Endodermal cell (in vitro differentiated cells): ENCODE data around the gene SORCS2. TPM values are rescaled to one million over a fixed set of nuclear protein-coding genes. Genes with fewer than 3 reads are reported as not detected.

ENCODE experiments used
- DNase-seq: peaks from one replicate; pipeline ENCODE4 v3.0.0-alpha.2; 2017
- H3K27ac ChIP-seq: 2 replicates; pipeline ENCODE4 v1.5.1; 2013; ENCODE audit warnings: mild to moderate bottlenecking, low read depth, low read length, moderate library complexity
- H3K27me3 ChIP-seq: 2 replicates; pipeline ENCODE4 v1.6.1; 2013; ENCODE audit warnings: mild to moderate bottlenecking, low read length, moderate library complexity; ENCODE audit not compliant: insufficient read depth, control insufficient read depth, poor library complexity, severe bottlenecking
- H3K36me3 ChIP-seq: 2 replicates; pipeline ENCODE4 v1.7.0; 2013; ENCODE audit warnings: mild to moderate bottlenecking, low read length, moderate library complexity; ENCODE audit not compliant: control insufficient read depth, insufficient read depth
- H3K4me1 ChIP-seq: one replicate; pipeline ENCODE4 v1.7.0; 2013; ENCODE audit warnings: low read length; ENCODE audit not compliant: control insufficient read depth, insufficient read depth
- H3K4me3 ChIP-seq: 2 replicates; pipeline ENCODE4 v1.5.1; 2013; ENCODE audit warnings: mild to moderate bottlenecking, low read length, moderate library complexity
- H3K9ac ChIP-seq: 2 replicates; pipeline ENCODE4 v1.6.1; 2013; ENCODE audit warnings: mild to moderate bottlenecking, low read length, moderate library complexity; ENCODE audit not compliant: poor library complexity, severe bottlenecking; ENCODE audit errors: extremely low read depth
- H3K9me3 ChIP-seq: 2 replicates; pipeline ENCODE4 v1.6.1; 2013; ENCODE audit warnings: mild to moderate bottlenecking, low read length, moderate library complexity; ENCODE audit not compliant: control insufficient read depth
- H3K27ac Mint-ChIP-seq: 2 replicates; pipeline ENCODE4 v1.8.0; 2020; ENCODE audit warnings: mixed read lengths
- H3K27me3 Mint-ChIP-seq: 2 replicates; pipeline ENCODE4 v1.8.0; 2021; ENCODE audit warnings: mild to moderate bottlenecking, mixed read lengths; ENCODE audit not compliant: insufficient read depth
- H3K36me3 Mint-ChIP-seq: 2 replicates; pipeline ENCODE4 v1.8.0; 2020; ENCODE audit warnings: low read depth, mixed read lengths
- H3K4me1 Mint-ChIP-seq: 2 replicates; pipeline ENCODE4 v1.8.0; 2020; ENCODE audit warnings: mixed read lengths
- H3K4me3 Mint-ChIP-seq: 2 replicates; pipeline ENCODE4 v1.8.0; 2020; ENCODE audit warnings: mild to moderate bottlenecking, moderate library complexity, mixed read lengths
- H3K9me3 Mint-ChIP-seq: 2 replicates; pipeline ENCODE4 v1.8.0; 2020; ENCODE audit warnings: mild to moderate bottlenecking, mixed read lengths
- CTCF ChIP-seq: fragments of 200-600 bp; sonication (generic); conservative IDR thresholded peaks from 2 replicates; pipeline ENCODE4 v1.5.0; 2021; ENCODE audit warnings: antibody characterized with exemption, mild to moderate bottlenecking
- WGBS, 2 experiments: methylation state at CpG; one replicate each; pipeline versions ENCODE4 v1.1.5 to v1.1.7; 2013; ENCODE audit warnings: missing lambda C conversion rate in 2 of 2, mixed read lengths in 1 of 2; ENCODE audit not compliant: insufficient coverage in 1 of 2, insufficient read length in 1 of 2; 5-methylcytosine and 5-hydroxymethylcytosine counted together
- total RNA-seq, 2 donors: library from RNA; stranded (reverse); fragmentation: NEBNext Ultra II Directional in 1 of 2; extraction: Animal tissue kit (Norgen Biotek cat#: 25700) in 1 of 2; gene quantifications; 2 replicates in 1 of 2; 3 replicates in 1 of 2; pipeline ENCODE4 v1.2.1, GENCODE V29; 2021

The SORCS2 gene
- total RNA-seq, 2 donors from 2014 or later: 1.4 to 1.9 TPM

GRCh38 chr4:7537853-7538400 lies 345.6 kb downstream of the SORCS2 start:
- no peak overlapping the region for H3K9ac ChIP-seq
- H3K36me3 ChIP-seq: no peaks in the 10 kb centered on the region
- no peak for DNase-seq
- H3K27ac ChIP-seq: no peak overlapping the region
- H3K9me3 ChIP-seq: no peaks in the 10 kb centered on the region
- no peak for TF ChIP-seq CTCF
- H3K27me3 ChIP-seq: no peaks in the 10 kb centered on the region
- Mint-ChIP-seq H3K27ac (no peak overlapping the region), H3K27me3 (peaks cover 2% of the 10 kb centered on the region), H3K9me3 (peaks cover 4% of the 10 kb centered on the region), H3K4me3 (no peak overlapping the region), H3K36me3 (no peaks in the 10 kb centered on the region), H3K4me1 (no peaks in the 10 kb centered on the region)
- no peak overlapping the region for H3K4me3 ChIP-seq
- 88 to 96% methylated on average over 6 to 8 of the region's 8 CpGs for WGBS, 2 experiments
- no peaks in the 10 kb centered on the region for H3K4me1 ChIP-seq

DNA sequence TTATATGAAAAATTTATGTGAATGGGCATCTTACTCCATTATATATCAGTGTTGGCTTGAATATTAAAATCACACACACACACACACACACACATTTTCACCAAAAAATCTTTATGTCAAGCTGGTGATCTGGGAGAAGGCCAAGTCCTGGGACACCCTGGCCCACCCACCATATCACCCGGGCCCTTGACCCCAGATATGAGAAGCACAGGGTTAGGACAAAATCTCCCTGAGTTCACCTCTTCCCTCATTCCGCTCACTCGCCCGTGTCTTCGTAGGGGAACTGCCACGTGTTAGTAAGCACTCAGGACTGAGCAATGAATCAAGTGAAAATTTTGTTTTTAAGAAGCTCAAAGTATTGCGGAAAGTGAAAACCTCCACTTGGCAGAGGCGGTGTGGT lies 346.2 kb downstream of the SORCS2 start:
- Histone ChIP-seq H3K36me3 (no peaks in the 10 kb centered on the region), H3K27me3 (no peaks in the 10 kb centered on the region), H3K9me3 (no peaks in the 10 kb centered on the region), H3K4me1 (no peaks in the 10 kb centered on the region), H3K9ac (no peak overlapping the region), H3K4me3 (no peak overlapping the region), H3K27ac (no peak overlapping the region)
- H3K4me1 Mint-ChIP-seq: no peaks in the 10 kb centered on the region
- peaks cover 4% of the 10 kb centered on the region for H3K9me3 Mint-ChIP-seq
- no peak for TF ChIP-seq CTCF
- no peak for DNase-seq
- H3K27ac Mint-ChIP-seq: no peak overlapping the region
- H3K4me3 Mint-ChIP-seq: no peak overlapping the region
- H3K36me3 Mint-ChIP-seq: no peaks in the 10 kb centered on the region
- H3K27me3 Mint-ChIP-seq: peaks cover 2% of the 10 kb centered on the region
- 79 to 83% methylated on average over 8 of the region's 8 CpGs for WGBS, 2 experiments

- no peaks in the 10 kb centered on the region for H3K36me3 Mint-ChIP-seq
- Histone ChIP-seq H3K9ac (no peak overlapping the region), H3K27ac (no peak overlapping the region), H3K36me3 (no peaks in the 10 kb centered on the region), H3K9me3 (no peaks in the 10 kb centered on the region), H3K4me1 (no peaks in the 10 kb centered on the region), H3K27me3 (no peaks in the 10 kb centered on the region), H3K4me3 (no peak overlapping the region)
- 68 to 83% methylated on average over 3 of the region's 3 CpGs for WGBS, 2 experiments
- no peaks in the 10 kb centered on the region for H3K4me1 Mint-ChIP-seq
- peaks cover 4% of the 10 kb centered on the region for H3K27me3 Mint-ChIP-seq
- no peak for DNase-seq
- no peak overlapping the region for H3K4me3 Mint-ChIP-seq
- H3K27ac Mint-ChIP-seq: no peak overlapping the region
- H3K9me3 Mint-ChIP-seq: peaks cover 3% of the 10 kb centered on the region
- no peak for TF ChIP-seq CTCF
Measured at GRCh38 chr4:7539186-7539585, 346.8 kb downstream of the SORCS2 start.
